GM21360 (cell line): ENCODE measurements around the gene CFL1.
"Not testable (repeated sequence)": the region's sequence is repeated elsewhere in the genome, so short reads cannot be mapped to it uniquely, and the experiment has no call there.

Experiments
- ATAC-seq: cut with Tn5 transposase; IDR thresholded peaks from one replicate; pipeline ENCODE4 v1.9.1; 2021; ENCODE audit warnings: mild to moderate bottlenecking, moderate library complexity; ENCODE audit not compliant: unreplicated experiment

CFL1 gene

DNA sequence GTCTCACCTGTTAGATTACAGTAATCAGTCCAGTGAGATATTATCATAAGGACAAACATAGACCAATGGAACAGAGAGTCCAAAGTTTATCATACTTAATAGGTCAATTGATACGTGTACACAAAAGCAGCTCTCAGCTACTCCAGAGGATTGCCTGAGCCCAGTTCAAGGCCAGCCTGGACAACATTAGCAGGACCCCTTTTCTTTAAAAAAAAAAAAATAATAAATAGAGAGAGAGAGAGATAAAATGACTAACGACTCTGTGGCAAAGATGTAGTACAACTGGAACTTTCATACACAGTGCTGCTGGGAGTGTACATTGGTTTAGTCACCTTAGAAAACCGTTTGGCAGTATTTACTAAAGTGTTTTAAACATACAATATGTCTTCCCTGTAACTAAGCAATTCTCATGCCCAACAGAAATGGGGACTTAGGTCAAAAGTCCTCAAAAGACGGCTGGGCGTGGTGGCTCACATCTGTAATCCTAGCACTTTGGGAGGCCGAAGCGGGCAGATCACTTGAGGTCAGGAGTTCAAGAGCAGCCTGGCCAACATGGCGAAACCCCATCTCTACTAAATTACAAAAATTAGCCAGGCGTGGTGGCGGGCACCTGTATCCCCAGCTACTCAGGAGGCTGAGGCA lies 13.6 kb downstream of the CFL1 start:
- no peak for ATAC-seq

DNA sequence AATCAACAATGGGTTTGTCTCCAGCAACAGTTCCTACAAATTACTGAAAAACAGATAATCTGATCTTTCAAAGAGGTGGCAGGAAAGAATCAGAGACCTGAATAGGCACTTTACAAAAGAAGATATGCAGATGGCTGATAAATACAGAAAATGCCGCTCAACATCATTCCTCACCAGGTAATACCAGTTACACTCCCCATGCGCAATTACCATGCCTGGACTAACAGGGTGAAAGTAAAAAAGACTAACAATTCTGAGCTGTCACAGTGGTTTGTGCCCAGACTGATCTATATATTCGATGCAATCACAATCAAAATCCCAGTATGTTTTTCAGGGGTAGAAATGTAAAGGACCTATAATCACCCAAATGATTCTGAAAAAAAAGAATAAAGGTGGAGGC lies 14.2 kb downstream of the CFL1 start:
- no peak for ATAC-seq

DNA sequence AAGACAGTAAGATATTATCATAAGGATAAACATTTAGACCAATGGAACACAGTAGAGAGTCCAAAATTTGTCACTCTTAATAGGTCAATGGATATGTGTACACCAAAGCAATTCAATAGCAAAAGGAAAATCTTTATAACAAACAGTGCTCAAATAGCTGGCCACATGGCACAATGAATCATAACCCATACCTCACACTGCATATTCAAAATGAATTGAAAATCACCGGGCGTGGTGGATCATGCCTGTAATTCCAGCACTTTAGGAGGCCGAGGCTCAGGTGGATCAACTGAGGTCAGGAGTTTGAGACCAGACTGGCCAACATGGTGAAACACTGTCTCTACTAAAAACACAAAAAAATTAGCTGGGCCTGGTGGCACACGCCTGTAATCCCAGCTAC lies 15.8 kb downstream of the CFL1 start:
- ATAC-seq, result no peak

DNA sequence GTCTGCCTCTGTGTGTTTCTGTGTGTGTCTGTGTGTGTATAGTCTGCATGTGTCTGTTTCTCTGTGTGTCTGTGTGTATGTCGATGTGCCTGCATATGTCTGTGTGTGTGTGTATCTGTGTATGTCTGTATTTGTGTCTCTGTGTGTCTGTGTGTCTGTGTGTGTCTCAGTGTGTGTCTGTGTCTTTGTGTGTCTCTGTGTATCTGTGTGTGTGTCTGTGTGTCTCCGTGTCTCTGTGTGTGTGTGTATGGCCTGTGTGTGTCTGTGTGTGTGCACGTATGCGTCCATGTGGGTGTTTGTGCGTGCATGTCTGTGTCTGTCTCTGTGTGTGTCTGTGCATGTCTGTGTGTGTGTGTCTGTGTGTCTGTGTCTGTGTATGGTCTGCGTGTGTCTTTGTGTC lies 23.8 kb downstream of the CFL1 start:
- no peak for ATAC-seq

DNA sequence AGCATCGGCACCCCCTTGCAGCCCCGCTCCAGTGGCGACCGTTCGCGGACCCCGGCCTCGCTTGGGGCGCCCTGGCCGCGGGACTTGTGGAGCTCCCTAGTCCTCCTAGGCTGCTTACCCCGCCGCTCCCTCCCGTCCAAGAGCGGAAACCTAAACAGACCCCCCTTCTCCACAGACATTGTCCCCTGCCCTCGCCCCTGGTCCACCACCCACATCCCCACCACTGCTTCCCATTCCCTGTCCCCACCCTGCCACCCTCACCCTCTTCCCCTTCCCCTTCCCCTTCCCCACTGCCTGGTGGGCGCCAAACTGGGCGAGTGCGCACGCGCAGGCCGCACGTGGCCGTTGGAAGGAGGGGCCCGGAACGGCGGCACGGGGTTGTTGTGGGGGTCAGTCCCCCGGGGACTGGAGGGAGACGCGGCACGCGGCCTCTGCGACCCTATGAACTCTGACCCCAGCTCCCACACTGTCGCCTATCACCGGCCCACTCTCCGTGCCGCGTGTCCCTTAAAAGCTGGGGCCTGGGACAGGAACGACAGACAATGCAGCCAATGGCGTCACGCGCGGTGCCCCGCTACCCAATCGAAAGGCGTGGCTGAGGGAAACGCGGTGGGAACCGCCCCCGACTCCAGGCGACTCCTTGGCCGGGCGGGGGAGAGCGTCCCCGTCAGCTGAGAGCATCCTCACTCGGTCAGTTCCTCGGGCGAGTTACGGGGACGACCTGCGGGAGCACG lies 24.5 kb downstream of the CFL1 start, which contains the start of gene SNX32:
Gene SNX32 (plus strand): TSS at position 667 of the 734 bp plus-strand sequence. CDS start 103 bp downstream, outside the sequence.
- ATAC-seq, result peak; percentile 85

DNA sequence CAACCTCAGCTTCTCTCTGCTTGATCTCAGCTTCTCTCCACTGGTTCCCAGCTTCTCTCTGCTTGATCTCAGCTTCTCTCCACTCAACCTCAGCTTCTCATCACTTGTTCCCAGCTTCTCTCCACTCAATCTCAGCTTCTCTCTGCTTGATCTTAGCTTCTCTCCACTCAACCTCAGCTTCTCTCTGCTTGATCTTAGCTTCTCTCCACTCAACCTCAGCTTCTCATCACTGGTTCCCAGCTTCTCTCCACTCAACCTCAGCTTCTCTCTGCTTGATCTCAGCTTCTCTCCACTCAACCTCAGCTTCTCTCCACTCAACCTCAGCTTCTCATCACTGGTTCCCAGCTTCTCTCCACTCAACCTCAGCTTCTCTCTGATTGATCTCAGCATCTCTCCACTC lies 25.7 kb downstream of the CFL1 start:
- not testable (repeated sequence) for ATAC-seq

DNA sequence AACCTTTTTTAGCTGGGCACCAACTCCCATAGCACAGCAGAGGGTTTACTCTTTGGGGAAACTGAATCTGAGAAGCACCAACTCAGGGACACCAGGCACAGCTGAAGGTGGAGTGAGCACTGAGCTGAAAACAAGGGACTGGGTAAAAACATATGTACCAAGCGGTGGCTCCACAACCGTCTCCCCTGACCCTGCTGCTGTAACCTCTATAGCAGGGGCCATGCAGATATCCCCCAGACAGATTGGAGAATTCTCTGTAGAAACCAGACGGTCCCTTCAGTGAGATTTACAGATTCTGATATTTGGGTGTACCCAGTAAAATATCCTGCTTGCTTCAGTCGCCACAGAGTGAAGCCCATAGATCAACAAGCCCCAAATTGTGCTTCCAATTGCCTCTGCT lies 28.5 kb downstream of the CFL1 start:
- ATAC-seq, result no peak

DNA sequence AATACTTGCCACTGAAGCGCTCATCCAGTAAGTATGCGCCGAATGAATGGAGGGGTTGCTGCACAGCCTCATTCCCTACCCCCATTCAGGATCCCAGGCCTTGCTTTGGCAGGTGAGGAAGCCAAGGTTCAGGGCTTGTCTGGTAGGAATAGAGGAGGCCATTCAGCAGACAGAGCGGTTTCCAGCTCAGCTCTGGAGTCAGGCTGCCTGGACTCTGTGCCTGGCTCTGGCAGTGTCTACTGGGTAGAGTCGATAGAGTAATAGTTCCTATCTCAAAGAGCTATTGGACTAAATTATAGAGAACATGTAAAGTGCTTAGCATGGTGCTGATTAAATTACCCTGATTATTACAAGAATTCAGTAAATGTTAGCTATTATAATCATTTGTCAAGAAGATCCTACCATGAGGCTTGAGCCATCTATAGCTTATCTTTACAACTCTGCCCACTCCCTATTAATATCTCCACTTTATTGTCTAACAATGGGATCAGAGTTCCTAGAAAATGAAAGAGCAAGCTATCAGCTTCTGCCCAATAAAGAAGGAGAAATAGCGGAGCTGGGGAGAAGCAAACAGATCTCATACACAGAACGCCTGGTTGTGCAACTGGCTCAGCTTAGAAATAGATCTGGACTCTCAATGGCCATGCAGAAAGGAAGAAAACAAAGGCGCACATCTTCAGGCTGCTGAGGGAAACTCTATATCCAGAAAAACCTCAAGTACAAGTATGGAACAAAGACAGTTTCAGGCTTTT lies 30.8 kb downstream of the CFL1 start:
- no peak for ATAC-seq

DNA sequence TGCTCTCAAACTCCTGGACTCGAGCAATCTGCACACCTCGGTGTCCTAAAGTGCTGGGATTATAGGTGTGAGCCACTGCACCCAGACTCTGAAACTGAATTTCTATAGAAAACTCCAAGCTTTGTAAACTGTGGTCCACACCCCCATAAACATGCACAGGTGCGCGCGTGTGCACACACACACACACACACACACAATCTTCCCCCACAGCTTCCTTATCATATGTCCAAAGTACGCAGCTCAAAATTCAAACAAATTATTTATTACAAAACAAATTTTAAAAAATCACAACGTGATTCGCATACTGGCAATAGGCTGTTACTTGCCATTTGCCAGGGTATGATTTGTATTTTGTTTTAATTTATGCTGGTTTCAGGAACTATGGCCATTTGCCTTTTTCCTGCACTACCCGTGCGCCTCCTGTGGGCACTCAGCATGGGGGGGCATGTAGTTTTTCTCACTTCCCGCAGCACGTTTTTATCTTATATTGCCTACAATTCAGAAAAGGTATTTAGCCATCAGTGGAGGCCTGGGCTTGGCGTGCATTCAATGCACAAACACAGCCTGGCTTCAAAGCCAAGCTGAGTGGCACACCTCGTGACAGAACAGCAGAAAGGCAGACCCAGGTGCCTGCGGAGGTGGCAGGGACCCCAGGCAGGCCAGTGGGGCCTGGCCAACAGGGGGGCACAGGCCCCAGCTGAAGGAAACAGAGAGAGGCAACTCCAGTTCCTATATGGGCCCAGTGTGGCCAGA lies 35.0 kb downstream of the CFL1 start:
- no peak for ATAC-seq

DNA sequence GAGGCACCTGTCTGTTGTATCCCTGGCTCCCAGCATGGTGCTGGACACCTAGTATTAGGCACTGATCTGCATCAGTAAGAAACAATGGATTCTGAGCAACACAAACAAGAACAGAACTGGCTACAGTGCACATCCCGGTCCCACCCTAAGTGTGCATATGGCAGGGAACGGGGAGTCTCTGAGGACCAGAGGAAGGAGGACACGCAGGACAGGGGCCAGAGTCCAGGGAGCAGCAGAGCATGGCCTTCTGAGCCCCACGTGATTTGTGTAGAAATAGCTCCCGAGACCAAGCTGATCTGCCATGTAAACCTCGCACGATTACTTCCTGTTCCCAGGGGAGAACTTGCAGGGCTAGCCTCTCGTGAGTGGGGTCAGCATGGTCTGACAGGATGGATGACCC lies 36.9 kb downstream of the CFL1 start:
- no peak for ATAC-seq

DNA sequence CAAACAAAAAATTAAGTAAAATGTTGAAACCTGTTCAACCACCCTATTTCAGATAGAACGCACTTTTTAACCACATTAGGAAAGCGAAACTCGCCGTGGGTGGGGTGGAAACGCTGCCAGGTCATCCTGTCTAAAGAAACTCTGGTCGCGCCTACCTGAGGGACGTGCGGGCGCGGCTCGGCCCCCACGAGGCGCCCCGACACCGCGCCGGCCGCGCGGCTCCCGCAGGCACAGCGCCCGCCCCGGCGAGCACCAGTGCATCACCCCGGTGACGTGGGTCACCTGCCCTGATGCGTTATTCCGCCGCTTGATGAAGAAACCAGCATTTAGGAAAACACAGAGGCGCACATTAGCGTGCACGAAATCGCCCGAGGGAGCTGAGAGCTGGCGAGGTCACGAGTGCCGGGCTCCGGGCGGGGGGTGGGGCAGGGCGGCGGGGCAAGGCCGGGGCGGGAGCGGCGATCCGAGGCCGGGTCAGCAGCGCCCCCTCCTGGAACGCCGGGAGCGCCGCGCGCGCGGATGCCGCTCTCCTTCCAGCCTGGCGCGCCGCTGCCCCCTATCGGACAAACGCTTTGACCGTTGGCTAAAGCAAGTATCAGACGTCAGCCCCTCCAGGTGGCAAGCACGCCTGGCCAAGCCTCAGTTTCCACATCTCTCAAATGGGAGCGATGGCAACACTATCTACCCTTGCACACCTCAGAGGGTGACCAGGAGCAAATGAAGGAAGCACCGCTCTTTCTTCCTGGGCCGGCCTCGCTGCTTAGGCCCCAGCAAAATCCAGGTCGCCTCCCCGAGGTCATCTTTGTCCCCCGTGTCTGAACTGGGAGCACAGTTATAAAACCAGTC lies 39.9 kb downstream of the CFL1 start:
- ATAC-seq, result peak; percentile 72

DNA sequence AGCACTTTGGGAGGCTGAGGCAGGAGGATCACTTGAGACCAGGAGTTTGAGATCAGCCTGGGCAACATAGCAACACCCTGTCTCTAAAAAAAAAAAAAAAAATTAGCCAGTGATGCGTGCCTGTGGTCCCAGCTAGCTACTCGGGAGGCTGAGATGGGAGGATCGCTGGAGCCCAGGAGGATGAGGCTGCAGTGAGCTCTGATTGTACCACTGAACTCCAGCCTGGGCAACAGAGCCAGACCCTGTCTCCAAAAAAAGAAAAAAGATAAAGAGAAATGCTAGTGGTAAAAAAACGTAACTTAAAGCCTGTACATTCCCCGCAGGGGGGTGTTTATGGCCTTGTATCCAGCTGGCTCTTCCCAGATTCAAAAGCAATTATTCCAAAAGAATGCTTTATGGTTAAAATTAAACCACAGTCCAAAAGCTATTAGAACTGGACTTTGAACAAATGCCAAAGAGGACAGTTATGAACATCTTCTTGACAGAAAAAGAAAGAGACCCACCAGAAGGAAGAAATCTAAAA lies 40.6 kb downstream of the CFL1 start:
- no peak for ATAC-seq

DNA sequence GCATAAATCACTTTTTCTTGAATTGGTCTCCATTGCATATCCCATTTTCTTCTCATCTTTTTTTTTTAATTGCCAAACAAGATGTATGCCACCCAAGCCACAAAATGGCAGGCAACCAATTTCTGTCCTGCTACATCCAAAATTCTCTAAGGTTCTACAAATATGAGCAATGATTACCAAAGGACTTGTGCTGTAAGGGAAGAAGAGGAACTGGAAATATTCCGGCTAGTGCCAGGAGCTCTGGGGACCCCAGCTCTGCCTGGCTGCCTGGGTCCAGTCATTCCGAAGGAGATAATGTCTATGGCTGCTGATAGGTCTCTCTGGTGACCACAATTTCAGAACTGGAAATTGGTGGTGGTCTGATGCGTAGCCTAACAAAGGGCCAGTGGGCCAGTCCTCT lies 41.3 kb downstream of the CFL1 start:
- ATAC-seq, result no peak

DNA sequence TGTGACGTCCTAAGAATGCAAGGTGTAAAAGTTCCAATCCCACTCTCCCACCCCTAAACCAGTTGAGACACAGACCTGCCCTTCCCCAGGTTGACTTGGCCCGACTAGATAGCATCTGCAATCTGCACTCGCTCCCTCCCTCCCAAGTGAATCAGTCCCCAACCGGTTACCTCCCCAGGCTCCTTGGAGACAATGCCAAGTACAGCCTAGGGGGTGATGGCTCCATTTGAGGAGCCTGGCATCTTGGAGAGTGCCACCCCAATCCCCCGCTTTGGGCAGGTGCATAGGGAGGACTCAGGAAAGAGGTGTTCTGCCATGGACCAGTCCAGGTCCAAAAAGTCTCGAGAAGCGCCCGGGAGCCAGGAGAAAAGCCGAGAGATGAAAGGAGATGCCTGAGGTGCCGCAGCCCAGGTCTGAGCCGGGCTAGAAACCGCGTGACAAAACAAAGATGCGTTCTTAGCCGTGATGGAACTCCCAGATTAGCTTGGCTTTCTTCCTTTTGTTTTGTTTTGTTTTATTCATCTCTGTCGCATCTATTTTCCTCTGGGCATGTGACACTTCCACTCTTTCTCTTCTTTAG lies 42.9 kb downstream of the CFL1 start:
- no peak for ATAC-seq

DNA sequence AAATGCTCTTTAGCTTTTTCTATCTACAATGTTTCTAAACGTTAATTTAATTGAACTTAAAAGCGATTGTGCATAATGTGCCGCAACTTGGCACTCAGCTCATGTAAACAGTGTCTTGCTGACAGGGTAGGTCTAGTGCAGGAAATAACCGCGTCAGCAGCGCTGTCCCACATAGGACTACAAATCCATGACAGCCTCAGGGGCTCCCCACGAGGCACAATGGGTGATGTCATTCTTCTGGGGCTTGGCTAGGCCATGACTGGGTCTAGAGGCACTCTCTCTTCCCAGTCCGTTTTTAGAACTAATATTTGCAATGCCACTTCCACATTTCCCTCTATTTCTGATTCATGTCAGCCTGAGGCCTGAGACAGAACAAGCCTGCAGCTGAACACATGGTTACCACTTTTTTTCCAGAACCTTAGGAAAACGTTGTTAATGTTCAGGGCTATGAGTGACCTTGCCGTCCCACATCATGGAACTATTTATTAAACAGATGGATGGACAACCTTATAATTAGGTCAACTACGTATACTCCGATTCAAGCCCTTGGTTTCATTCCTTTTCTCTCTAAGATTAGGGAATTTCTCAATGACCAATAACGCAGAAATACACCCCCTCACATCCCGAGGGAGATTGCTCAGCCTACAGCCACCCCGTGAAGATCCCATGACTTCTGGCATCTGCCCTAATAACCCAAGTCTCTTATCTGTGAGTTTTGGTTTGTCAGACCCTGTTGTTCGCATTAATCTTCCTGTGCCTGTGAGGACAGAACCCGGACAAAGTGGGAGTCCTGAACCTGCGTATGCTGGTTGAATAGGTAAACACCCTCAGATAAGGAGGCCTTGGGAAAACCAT lies 43.6 kb downstream of the CFL1 start:
- no peak for ATAC-seq

DNA sequence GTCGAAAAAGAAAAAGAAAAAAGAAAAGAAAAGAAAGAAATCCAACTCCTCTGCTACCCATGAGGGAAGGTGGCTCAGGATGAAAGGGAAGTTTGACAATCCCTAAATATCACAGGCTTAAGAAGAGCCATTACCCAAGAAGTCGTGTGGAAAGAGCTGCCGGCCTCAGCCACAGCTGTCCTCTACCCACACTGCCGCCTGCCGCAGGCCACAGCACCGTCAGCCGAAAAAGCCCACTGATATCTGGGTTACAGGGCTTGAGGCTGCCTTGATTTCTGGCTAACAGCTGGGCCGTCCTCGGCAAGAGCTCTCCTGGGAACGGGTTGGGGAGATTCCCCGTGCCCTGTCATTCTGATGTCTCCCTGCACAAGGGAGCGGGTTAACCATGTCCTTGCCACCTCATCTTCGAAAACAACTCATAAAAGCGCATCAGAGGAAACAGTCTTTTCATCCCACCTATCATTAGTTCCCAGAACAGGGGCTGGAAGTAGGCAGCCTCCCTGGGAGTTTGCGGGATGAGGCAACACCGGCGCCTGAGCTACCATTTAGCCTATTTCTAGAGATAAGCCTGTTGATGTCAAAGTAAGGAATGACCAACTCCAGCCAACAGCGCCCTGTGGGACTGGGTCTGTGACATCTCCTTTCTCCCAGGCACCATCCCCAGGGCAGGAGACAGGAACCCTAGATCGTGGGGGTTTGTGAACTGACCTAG lies 46.1 kb downstream of the CFL1 start:
- ATAC-seq, result no peak

DNA sequence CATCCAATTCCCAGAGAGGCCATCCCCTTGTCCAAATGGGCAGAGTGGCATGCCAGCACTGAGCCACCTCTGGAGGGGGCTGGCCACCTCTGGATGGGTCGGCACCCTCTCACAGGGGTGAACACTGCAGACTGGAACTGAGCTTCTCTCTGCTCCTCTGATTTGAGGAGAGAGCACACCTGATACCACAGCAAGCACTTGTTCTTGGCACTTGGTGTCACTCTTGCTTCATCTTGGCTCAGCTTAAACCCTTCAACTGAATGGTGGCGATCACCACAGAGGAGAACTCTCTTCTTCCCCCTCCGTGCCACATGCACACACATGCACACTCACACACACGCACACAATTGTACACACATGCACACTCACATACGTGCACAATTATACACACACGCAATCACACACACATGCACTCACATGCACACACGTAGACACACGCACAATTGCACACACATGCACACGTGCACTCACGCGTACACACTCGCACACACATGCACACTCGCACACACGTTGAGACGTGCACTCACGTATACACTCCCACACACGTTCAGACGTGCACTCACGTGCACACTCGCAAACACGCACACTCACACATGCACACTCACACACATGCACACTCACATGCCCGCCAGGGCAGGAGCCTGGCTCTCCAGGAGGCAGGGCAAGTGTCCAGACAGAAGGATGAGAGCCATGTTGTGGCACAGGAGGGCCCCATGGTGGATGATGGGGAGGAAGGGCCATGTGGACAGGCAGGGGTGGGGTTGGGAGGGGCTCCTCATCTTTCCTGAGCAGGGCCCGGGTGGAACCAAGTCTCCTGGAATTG lies 47.7 kb downstream of the CFL1 start:
- ATAC-seq, result no peak
